Breast epithelium (tissue), 3 donors: Measurements from ENCODE around the gene CYP2A6.

Experiments used
- CTCF ChIP-seq, 3 donors: fragments of 450-650 bp; IDR thresholded peaks; one replicate each; pipeline ENCODE4 v1.5.1; 2016 to 2017; ENCODE audit warnings: antibody characterized with exemption in 3 of 3, mild to moderate bottlenecking in 3 of 3, moderate library complexity in 3 of 3
- POLR2A ChIP-seq: fragments of 450-650 bp; IDR thresholded peaks from one replicate; pipeline ENCODE4 v1.6.1; 2016; ENCODE audit warnings: antibody characterized with exemption, mild to moderate bottlenecking, moderate library complexity

DNA sequence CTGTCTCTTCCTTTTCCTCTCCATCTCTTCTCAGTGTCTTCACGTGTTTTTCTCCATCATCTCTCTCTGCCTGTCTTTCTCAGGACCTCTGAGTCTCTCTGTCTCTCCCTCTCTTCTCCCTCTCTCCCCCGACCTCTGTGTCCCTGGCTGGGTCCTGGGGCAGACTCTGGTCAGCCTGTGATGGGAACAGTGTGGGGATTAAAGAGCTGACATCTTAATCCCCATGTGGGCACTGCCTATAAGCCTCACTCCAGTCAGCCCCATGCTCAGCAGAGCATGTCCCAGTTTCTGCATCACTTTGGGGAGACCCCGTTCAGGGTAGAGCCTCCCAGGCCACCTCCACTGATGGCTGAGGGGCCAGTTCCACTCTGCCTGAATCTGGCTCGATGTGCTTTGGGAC, 35.0 kb downstream of the CYP2A6 start:
- no peak for TF ChIP-seq POLR2A
- TF ChIP-seq CTCF (IDR thresholded peaks at IDR 0.05): no peak
